HFF-Myc (cell line): ENCODE data around the gene ALX1.

Experiments
- DNase-seq: peaks from one replicate; pipeline ENCODE4 v3.0.0-alpha.2; 2011; ENCODE audit warnings: low read depth; ENCODE audit errors: extremely low read depth
- H3K4me3 ChIP-seq: replicated peaks from 2 replicates; pipeline ENCODE4 v1.5.1; 2011; ENCODE audit warnings: low read depth, mild to moderate bottlenecking, control low read depth, low read length
- TF ChIP-seq, protein P1 (sequence below): IDR thresholded peaks from 2 replicates; pipeline ENCODE4 v1.5.1; 2012; ENCODE audit warnings: mild to moderate bottlenecking, low read depth, low read length, control low read depth; ENCODE audit errors: missing control alignments

The ALX1 gene

GRCh38 chr12:85260896-85261295 lies 19.1 kb upstream of the ALX1 start:
- TF ChIP-seq, protein P1, sequence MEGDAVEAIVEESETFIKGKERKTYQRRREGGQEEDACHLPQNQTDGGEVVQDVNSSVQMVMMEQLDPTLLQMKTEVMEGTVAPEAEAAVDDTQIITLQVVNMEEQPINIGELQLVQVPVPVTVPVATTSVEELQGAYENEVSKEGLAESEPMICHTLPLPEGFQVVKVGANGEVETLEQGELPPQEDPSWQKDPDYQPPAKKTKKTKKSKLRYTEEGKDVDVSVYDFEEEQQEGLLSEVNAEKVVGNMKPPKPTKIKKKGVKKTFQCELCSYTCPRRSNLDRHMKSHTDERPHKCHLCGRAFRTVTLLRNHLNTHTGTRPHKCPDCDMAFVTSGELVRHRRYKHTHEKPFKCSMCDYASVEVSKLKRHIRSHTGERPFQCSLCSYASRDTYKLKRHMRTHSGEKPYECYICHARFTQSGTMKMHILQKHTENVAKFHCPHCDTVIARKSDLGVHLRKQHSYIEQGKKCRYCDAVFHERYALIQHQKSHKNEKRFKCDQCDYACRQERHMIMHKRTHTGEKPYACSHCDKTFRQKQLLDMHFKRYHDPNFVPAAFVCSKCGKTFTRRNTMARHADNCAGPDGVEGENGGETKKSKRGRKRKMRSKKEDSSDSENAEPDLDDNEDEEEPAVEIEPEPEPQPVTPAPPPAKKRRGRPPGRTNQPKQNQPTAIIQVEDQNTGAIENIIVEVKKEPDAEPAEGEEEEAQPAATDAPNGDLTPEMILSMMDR, result no peak
- no peak overlapping the region for H3K4me3 ChIP-seq
- no peak for DNase-seq

DNA sequence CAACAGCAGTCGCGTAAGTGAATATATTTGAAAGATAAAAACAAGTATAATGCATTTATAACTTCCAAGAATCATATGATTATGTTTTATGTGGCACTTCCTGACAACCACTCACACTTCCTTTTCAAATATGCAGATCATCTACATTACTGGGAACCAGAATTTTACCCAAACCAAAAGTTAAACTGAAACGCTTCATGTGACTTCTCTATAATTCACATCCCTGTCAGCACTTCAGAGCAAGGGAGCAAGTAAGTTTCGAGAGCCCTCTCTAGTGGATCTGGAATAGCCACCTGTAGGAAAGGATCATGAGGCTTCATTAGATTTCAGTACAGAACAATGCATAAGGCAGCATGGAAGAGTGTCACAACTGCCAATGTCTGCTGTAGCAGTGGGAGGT lies 13.7 kb upstream of the ALX1 start:
- no peak overlapping the region for H3K4me3 ChIP-seq
- no peak for DNase-seq

GRCh38 chr12:85273381-85274314 lies 6.4 kb upstream of the ALX1 start:
- TF ChIP-seq, protein P1, result no peak
- no peak for DNase-seq
- H3K4me3 ChIP-seq, result no peak overlapping the region

More for the DNA sequence above, 13.7 kb upstream of the ALX1 start:
- TF ChIP-seq, protein P1, result no peak

DNA sequence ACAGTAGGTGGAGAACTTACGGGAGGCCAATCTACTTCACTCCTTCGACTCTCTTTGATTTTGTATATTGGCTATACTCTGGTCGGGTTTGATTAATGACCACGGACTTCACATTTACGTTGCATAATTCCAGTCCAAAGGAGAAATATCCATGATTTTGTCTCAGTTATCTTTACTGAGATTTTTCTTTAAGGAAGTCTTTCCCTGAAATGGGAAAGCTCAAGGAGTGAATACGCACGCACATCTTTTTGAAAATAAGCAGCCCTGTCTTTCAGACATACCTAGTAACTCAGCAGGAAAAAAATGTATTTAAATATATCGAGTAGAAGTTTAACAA lies 5.7 kb upstream of the ALX1 start:
- no peak overlapping the region for H3K4me3 ChIP-seq
- no peak for DNase-seq
- TF ChIP-seq, protein P1, result no peak

- H3K4me3 ChIP-seq, result no peak overlapping the region
- TF ChIP-seq, protein P1, result no peak
- no peak for DNase-seq
These were observed 4.6 kb upstream of the ALX1 start for GRCh38 chr12:85275374-85275773.

- H3K4me3 ChIP-seq, result no peak overlapping the region
- DNase-seq, result no peak
- TF ChIP-seq, protein P1, result no peak
These were observed 2.8 kb upstream of the ALX1 start for GRCh38 chr12:85277191-85277590.
